Choroid plexus epithelial cell (primary cell): ENCODE measurements around the gene OLA1.

ENCODE experiments used
- DNase-seq: peaks from one replicate; pipeline ENCODE4 v3.0.0-alpha.2; 2010; ENCODE audit warnings: low read depth
- H3K4me3 ChIP-seq: 2 replicates; pipeline ENCODE4 v1.5.1; 2011; ENCODE audit warnings: low read depth, mild to moderate bottlenecking, control low read depth, low read length, moderate library complexity
- CTCF ChIP-seq: conservative IDR thresholded peaks from 2 replicates; pipeline ENCODE4 v1.5.1; 2011; ENCODE audit warnings: low read depth, mild to moderate bottlenecking, control low read depth, inconsistent platforms, low read length, moderate library complexity

Gene OLA1

DNA sequence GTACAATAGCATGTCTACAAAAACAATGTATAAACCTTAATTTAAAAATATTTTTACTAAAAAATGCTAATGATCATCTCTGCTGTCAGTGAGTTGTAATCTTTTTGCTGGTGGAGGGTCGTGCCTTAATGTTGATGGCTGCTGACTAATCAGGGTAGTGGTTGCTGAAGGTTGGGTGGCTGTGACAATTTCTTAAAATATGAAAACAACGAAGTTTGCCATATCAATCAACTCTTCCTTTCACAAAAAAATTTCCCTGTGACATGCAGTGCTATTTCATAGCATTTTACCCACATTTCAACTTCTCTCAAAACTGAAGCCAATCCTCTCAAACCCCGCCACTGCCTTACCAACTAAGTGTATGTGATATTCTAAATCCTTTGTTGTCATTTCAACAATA, 112.4 kb downstream of the OLA1 start:
- no peak for TF ChIP-seq CTCF
- no peak overlapping the region for H3K4me3 ChIP-seq
- DNase-seq, result no peak

DNA sequence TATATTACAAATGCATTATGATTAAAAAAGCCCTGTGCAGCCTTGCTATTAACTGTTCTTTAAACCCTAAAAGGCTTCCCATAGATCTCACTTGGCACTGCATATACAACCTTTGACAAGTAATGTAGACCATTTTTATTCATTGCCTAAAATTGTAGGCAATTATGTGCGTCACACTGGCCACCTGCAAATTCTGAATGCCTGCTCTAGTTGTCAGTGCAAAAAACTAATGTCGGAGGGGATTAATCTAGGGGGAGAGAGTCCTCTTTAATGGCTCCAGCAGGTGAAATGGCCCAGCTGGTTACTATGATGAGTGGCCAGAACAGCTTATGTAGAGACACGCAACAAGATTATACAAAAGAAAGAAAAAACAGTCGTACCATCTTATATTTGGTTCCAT, 123.2 kb downstream of the OLA1 start:
- no peak overlapping the region for H3K4me3 ChIP-seq
- DNase-seq, result no peak
- no peak for TF ChIP-seq CTCF

- peak; percentile 38 for DNase-seq
- H3K4me3 ChIP-seq, result no peak overlapping the region
- TF ChIP-seq CTCF, result no peak
These were observed 124.2 kb downstream of the OLA1 start for GRCh38 chr2:174124181-174124580.

GRCh38 chr2:174122185-174122584, 126.1 kb downstream of the OLA1 start:
- H3K4me3 ChIP-seq, result no peak overlapping the region
- TF ChIP-seq CTCF, result no peak
- DNase-seq, result no peak

- DNase-seq, result no peak
- TF ChIP-seq CTCF, result no peak
- no peak overlapping the region for H3K4me3 ChIP-seq
These were observed 126.7 kb downstream of the OLA1 start for GRCh38 chr2:174121612-174122011.

DNA sequence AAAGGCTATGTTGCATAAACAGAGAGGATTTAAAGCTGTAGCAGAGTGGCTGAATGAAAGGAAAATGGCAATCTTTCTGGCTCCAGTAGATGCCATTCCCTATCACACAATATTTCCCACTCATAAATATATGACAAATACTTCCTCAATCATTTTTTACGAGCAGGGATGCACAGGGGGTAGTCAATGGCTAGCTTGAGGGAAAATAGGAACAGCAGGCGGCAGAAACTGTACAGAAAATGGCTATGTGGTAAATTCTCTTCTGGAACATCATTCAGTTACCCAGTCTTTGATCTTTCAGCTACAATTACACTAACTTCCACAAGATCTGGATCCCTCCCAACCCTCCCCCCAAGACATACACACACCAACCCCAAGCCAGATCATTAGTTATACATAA, 127.2 kb downstream of the OLA1 start:
- no peak for TF ChIP-seq CTCF
- H3K4me3 ChIP-seq, result no peak overlapping the region
- no peak for DNase-seq

DNA sequence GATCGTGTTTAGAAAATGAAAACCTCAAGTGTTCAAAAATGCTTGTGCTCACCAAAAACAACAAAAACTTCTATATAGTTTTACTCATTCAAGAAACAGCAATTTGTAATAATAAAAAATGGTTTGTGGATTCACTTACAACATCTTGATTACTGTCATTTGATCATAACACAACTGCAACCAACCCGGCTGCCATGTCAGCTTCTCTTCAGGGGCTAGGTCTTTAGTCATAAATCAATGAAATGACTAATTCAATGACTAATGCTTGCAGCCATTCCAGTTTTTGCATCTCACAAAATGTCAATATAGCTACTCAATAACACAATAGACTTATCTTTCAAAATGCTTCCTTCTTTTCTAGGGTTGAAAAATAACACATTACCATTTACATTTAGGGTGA, 128.0 kb downstream of the OLA1 start:
- TF ChIP-seq CTCF, result no peak
- peak; percentile 10 for DNase-seq
- H3K4me3 ChIP-seq, result no peak overlapping the region
